CD1c-positive myeloid dendritic cell (primary cell): ENCODE data around the gene SAMD5.
"Not testable (repeated sequence)": the region's sequence is repeated elsewhere in the genome, so short reads cannot be mapped to it uniquely, and the experiment has no call there.

ENCODE experiments used
- DNase-seq: peaks from one replicate; pipeline ENCODE4 v3.0.0-alpha.2; 2016; ENCODE audit errors: extremely low spot score

SAMD5 gene

DNA sequence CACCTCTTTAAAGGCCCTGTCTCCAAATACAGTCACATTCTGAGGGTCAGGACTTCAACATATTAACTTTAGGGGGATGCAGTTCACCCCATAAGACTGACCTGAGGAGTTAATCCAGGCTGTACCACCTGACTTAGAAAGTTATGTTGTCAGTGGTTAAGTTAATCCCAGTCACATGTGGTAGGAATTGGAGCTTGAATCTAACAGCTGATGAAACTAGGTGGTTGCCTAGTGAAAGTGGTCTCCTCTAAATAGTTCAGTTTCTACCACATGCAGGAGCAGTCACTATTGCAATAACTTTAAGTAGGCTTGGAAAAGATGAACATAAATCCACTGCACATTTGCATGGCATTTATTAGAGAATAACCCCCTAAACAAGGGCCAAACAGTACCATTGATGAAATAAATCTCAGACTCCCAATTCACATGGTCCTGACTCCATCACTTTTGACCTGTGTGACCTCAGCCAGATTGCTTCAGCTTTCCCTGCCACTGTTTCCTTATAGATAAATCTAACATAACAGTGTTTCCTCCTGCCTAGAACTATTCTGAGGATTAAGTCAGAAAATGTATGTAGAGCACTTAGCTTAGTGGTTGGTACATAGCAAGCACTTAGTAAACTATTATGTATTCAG, 20.1 kb downstream of the SAMD5 start:
- no peak for DNase-seq

DNA sequence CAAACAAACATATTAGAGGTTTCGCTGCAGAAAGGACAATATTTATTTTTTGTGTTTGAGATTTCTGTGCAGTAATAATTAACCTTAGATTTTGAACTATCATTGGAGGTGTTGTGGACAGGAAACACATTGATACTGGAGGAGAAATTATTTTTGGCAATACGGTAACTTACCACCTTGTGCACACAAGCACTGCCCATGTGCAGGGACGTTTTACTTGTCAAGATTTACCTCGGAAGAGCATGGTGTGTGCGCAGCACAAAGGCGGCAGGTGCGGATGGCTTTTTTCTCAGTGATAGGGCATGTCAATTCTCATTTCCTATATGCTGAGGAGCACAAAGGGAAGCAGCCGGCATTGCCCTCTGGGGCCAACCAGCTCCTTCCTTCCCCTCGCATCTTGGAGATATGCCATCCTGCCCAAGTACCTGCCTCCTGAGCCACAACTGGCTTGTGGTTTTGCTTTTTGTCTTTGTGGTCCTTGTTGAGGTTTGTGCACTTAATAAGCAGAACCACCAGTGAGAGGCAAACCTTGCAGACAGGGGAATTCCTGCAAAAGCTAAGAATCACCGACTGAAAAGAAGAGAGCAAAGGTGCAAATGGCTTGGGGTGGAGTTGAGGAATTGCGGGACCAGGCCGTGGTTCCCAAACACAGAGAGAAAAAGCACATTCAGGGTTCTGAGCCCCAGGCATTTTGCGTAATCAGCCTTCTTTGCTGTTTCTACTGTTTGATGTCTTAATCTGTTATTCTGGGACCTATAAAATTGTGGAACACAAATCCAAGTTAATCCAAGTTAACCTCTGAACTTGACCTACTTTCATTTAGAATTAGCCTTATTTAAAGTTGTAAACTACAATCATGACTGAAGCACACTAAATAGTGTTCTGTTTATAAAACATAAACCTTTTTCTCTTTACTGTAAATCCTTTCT, 21.9 kb downstream of the SAMD5 start:
- no peak for DNase-seq

DNA sequence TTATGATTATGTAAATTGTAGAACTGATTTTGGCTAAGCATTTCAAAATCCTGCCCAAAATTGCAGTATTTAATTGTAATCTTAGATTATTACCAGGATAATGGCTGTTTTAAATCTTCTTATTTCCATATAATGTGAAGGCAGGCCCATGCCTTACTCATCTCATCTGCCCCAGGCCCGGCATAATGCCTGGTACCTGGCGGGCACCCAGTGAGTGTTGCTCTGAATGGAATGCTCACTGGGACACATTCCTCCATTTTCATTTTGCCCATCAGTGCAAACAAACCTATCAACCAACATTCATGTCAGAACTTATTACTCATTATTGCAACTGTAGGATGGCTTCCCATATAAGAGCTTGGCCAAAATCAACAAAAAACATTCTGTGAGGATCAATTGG, 22.8 kb downstream of the SAMD5 start:
- no peak for DNase-seq

DNA sequence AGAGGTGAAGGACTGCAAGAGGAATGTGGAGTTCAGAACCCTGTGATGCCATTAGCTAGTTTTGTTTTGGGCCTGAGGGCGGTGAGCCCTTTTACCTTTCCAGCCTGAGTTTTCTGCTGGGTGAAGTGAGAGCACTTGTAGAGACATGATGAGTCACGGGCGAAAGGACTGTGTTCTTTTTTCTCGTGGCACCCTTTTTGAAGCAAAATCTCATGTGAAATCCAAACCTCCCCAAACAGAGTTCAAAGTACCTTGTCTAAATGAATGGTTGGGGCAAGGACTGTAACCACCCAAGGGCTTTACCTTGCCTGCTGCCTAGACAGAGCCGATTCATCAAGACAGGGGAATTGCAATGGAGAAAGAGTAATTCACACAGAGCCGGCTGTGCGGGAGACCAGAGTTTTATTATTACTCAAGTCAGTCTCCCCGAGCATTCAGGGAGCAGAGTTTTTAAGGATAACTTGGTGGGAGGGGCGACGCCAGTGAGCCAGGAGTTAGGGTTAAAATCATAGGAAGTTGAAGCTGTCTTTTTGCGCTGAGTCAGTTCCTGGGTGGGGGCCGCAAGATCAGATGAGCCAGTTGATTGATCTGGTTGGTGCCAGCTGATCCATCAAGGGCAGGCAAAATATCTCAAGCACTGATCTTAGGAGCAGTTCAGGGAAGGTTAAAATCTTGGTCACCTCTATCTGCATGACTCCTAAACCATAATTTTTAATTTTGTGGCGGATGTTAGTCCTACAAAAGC, 25.8 kb downstream of the SAMD5 start:
- no peak for DNase-seq

DNA sequence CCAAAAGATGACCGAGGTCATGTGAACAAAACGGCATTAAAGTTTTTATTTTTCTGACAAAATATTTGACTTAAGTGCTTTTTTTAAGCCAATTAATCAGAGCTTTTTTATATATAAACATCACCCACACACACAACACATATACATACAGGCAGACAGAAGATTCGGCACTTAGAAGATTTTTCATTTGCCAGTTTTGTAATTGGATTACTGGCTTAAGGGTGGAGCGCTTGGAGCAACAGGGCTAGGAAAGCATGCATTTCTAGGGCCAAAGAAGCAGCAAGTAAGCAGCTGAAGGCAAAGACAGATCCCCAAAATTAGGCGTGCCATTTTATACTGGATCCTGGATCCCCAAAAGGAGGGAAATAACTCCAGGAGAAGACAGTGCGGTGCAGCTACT, 30.3 kb downstream of the SAMD5 start:
- no peak for DNase-seq

DNA sequence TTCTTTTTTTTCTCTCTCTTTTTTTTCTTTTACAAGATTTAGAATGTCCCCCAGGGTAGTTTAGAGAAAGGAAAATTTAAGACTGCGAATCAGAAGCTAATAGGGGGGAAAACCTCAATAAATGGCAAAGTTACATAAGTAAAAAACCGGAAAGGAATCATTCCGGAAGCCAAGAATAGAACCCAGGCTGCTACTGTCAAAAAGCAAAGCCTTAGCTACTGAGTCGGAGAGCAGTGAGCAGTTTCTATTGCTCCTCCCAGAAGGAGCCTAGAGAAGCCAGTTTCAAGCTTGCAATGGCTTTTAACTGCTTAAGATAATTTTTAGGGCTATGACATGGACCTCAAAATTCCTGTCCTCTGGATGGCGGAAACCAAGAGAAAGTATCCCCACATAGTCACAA, 31.6 kb downstream of the SAMD5 start:
- no peak for DNase-seq

DNA sequence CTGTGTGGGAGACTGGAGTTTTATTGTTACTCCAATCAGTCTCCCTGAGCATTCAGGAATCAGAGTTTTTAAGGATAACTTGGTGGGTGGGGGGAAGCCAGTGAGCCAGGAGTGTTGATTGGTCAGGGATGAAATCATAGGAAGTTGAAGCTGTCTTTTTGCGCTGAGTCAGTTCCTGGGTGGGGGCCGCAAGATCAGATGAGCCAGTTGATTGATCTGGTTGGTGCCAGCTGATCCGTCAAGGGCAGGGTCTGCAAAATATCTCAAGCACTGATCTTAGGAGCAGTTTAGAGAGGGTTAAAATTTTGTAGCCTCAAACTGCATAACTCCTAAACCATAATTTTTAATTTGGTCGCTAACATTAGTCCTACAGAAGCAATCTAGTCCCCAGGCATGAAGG, 33.9 kb downstream of the SAMD5 start:
- DNase-seq, result not testable (repeated sequence)

DNA sequence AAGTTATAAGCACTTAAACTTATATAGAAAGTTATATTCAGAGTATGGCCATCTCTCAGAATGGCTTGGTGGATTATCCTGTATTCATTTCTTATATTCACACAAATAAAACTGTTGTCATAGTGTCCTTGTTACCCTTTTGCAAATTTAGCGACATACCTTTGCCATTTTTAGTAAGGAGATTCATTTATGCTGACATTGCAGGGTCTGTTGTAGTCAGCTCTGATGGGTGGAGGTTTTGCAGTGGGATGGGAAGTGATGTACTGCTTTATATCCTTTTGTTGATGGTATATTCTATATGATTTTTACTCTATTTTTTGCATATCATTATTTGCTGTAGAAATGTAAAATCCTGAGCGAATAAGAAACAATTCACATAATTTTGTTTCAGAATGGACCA, 35.9 kb downstream of the SAMD5 start:
- no peak for DNase-seq

DNA sequence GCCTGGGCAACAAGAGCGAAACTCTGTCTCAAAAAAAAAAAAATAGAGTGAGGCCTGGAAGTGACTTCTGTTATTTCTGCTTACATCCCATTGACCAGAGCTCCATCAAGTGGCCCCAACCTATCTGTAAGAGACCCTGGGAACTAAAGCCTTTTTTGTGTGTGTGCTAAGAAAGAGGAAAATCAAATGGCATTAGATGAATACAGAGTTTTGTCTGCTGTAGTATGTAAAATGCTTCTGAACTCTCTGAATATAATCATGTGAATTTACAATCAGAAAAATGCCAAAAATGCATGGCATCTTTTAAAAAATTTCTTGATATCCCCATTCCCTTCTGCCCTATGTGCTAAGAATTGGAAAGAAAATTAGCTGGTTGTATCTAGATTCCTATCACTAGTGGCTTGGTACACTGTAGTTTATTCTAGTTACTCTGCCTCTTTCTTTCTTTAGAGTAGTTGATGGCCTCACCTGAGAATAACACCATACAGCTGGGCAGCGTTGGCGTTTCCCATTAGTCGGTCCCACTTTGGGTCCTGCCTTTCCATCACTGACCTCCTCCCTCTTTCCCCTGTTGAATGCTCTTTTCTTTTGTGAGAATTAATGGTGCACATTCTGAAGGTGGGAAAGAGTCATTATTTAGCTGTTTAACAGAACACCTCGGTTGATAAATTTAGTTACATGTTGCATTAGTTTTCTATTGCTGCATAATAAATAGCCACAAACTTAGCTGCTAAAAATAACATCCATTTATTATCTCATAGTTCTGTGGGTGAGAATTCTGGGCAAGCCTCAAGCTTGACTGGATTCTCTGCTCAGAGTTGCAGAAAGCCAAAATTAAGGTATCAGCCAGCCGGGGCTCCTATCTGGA, 38.2 kb downstream of the SAMD5 start:
- DNase-seq, result no peak

DNA sequence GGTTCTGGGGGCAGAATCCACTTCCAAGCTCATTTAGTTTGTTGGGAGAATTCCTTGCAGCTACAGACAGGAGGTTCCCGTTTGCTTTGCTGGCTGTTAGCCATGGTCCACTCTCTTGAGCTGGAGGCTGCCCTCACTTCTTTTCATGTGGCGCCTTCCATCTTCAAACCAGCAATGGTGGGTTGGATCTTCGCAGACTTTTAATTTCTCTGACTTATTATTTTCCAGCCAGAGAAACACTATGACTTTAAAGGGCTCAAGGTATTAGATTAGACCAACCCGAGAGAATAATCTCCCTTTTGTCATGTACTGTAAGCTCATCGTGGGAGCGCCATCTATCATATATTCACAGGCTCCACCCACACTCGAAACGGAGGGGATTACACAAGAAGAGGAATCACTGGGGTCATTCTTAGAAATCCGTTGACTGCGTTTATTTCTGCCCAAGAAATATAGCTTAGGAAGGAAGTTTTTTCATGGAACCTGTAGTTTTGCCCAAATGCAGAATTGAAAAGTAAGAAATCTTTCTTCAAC, 38.9 kb downstream of the SAMD5 start:
- DNase-seq, result no peak

DNA sequence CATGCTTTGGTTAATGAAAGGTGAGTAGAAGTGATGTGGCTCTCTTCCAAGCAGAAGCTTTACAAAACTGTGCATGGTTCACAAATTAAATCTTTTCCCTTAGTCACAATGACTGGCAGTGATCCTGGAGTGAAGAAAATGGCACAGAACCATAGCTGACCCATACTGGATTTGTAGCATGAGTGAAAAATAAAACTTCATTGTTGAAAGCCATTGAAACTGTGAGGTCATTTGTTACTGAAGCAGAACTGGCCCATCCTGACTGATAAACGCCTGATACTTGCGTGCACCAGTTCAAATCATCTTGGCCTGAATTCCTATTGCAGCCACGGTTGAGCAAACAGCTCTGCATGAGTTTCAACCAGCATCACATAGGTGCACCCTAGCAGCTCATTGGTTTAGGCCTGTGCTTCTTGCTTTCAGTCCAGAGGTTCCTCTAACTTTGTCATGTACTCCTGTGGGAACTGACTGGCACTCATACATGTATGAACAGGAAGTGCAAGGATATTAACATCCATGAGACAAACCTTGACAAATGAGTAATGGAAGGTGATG, 40.5 kb downstream of the SAMD5 start:
- DNase-seq, result no peak

DNA sequence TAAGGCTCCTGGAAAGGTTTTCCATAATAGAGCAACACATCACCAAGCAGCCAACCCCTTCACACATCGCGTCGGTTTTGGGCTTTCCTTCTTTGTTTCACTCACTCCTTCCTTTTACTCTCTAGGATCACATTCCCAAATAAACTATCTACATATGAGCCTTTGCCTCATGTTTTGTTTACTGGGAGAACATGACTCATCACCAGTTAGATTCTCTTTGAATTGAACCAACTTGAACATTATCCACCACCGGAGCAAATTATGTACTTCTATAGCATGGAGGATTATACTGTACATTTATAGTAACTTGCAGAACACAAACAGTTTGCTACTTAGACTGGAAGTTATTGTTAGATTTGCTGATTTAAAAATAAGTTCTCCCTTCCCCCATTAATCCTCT, 41.0 kb downstream of the SAMD5 start:
- no peak for DNase-seq

DNA sequence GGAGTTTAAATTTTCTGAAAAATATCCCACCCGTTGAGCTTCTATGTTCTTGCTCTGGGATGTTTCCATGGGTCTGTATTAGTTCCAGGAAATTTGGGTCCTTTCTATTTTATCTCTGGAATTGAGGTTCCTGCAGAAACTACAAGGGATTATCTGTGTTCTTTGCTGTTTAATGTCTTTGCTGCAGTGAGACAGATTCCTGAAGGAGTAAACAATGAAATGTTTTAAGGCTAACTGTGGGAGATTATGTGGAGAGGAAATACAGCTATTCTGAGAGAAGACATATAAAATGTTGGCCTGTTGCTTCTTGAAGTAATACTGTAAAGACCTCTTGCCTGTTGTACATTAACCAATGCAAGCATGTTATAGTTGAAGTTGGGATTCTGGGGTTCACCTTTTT, 43.5 kb downstream of the SAMD5 start:
- DNase-seq, result no peak

DNA sequence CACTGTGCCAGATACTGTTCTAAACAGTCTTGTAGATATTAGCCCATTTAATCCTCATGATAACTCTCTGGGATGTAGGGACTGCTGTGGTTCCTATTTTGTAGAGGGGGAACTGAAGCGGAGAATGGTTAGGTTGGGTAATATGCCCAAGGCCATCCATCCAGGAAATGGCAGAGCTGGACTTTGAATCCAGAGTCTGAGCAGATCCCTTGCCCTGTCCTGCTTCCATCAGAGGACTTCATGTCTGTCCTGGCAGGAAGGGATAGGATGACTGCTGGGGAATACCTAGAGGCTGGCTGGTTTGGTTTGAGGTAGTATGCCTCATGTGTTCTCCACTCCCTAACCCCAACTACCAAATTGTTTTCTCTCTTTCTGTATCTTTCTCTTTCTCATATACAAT, 44.6 kb downstream of the SAMD5 start:
- DNase-seq, result no peak

DNA sequence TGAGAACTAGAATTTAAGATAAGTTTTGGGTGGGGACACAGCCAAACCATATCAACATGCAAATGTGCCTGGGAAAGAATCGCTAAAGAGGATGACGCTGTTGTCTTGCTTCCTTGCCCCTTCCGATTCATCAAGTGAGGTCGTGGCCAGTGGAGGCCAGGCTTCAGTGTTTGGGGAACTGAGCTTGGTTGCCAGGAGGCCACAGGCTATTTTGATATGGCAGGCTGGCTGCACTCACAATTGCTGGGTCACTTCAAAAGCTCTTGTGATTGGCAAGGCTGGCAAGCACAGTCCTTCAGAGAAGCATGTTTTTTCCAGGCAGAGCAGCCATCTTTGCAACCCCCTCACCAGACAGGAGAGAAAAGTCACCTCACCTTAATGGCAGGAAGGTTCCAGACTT, 45.8 kb downstream of the SAMD5 start:
- DNase-seq, result no peak

DNA sequence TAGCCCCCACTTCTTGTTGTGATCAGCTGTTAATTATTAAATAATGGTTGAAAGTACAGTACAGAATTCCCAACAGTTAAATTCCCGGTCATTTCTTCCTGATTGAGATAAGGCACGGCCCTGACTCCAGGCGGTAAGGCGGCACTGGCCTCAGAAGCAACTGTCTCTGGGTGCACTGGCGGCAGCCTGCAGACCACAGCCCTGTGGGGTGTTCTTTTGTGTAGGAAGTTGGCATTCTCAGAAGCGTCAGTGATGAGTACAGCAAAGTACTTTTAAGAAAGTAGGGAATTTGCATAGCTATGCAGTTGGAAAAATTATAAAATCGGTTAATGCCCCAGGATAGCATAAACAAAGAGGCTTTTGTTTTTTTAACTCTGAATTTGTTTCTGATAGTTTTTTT, 50.5 kb downstream of the SAMD5 start:
- DNase-seq, result no peak

DNA sequence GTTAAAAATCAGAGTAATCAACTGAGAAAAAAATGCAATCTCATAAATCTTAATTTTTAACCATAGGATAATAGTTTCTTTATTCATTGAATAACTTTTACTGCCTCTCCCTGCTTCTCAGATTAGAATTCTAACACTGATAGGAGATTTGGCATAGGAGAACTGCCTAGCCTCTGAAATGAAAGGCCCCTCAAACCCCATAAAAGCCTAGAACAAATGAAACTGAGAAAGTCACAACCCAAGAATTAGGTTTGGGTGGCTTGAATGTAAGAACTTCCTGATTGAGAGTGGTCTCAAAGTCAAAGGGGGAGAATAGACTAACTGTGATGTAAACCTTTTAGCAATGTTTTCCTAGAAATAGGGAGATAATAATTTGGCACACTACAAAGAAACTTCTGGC, 52.2 kb downstream of the SAMD5 start:
- no peak for DNase-seq

DNA sequence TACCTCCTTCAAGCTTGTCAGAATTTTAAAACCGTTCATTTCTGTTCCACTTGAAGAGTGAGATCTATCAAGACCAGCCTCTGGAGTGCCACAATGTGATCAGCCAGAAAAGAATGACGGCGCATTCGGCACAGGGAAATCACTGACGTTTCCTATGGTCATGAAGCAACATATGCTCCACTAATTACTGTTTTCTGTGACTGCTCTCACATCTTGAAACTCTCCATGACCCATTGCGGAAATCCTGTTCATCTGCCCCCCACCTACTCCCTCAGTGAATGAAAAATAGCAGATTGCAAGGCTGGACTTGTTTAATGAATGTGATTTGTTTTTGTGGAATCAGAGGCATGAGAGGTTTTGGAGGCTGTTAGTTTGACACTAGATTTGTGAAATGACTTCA, 53.2 kb downstream of the SAMD5 start:
- DNase-seq, result no peak

DNA sequence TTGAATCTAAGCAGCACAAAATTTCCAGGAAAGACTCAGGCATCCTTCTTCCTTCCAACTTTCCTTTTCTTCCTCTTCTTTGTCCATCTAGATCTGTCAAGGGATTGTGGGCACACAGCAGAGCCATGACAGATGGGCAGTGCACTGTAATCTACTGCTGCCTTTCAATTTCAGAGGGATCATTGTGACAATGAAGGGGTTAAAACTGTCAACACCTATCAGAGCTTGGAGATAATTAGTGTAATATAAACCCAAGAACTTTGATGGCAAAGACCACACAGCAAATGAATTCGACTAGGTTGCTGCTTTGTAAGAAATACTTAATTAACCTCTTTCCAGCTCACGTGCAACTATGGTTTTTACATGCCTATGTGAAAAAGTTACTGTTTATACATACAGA, 55.0 kb downstream of the SAMD5 start:
- no peak for DNase-seq

DNA sequence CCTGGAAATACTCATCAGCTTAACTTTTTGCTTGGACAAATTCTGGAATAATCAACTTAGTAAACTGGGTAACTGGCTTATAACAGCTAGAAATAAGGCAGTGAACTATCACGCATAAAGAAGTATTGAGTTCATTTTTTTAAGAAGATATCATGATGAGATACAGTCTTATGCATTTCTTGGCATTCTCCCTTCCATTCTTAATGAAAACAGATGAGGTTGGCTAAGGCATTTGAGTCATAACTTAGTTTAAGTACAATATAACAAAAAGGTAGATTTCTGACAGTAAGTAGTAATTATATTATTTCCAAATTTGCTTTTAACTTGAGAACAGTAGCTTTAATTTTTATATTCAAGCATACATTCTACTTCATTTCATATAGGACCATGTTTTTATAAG, 56.1 kb downstream of the SAMD5 start:
- no peak for DNase-seq

DNA sequence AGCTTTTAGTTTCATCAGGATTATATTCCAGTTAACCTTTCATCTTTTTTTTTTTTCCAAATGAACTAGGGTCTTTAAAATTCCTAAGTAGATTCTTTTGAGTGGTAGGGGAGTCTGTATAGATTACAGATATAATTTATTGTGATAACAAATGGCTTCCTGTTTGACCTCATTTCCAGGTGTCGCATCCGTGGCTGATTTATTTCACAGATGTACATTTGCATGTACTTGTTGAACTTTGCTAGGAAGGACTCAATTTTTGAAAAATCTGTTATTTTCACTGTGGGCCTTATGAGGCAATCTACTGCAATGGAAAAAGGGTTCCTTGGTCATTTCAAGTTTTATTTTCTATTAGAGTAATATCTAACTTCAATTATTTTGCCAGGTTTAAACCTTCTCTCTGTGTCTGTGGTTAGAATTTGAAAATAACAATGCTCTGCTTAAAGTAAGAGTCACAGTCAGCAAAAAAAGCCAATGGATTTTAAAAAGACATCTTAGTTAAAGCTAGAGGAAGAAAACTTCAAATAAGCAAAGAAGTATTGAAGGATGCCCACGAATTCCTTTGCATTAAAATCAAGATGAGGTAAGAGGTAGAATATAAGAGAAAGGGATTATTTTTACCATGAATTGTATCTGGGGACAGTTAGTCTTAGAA, 57.9 kb downstream of the SAMD5 start:
- no peak for DNase-seq
